CD14-positive monocyte (primary cell): ENCODE results near the gene STK38L. TPM values are rescaled to one million over a fixed set of nuclear protein-coding genes. Genes with fewer than 3 reads are reported as not detected.

ENCODE experiments used
- DNase-seq, 3 donors: peaks; one replicate each; pipeline ENCODE4 v3.0.0-alpha.2; 2011 to 2022
- H2AFZ ChIP-seq: 2 replicates; pipeline ENCODE4 v1.6.0; 2012; ENCODE audit warnings: mild to moderate bottlenecking, low read depth, low read length, inconsistent platforms; ENCODE audit not compliant: insufficient read depth, poor library complexity, severe bottlenecking
- H3K27ac ChIP-seq, 2 donors: 1 replicate in 1 of 2; 2 replicates in 1 of 2; pipeline ENCODE4 v1.5.1; 2012 to 2013; ENCODE audit warnings: low read length in 2 of 2, control low read depth in 1 of 2, inconsistent platforms in 1 of 2, low read depth in 1 of 2, mild to moderate bottlenecking in 1 of 2
- H3K27me3 ChIP-seq, 2 donors: one replicate each; pipeline versions ENCODE4 v1.6.0 to v1.6.1; 2011 to 2013; ENCODE audit warnings: low read length in 2 of 2; ENCODE audit not compliant: control insufficient read depth in 2 of 2, insufficient read depth in 2 of 2
- H3K36me3 ChIP-seq, 2 donors: replicated peaks in 1 of 2; 1 replicate in 1 of 2; 2 replicates in 1 of 2; pipeline versions ENCODE4 v1.5.1 to v1.6.1; 2012 to 2013; ENCODE audit warnings: low read length in 2 of 2, control low read depth in 1 of 2, inconsistent platforms in 1 of 2, mild to moderate bottlenecking in 1 of 2; ENCODE audit not compliant: insufficient read depth in 2 of 2, control insufficient read depth in 1 of 2
- H3K4me1 ChIP-seq, 2 donors: 1 replicate in 1 of 2; 2 replicates in 1 of 2; pipeline versions ENCODE4 v1.5.1 to v1.6.1; 2012 to 2013; ENCODE audit warnings: low read length in 2 of 2, control low read depth in 1 of 2, inconsistent platforms in 1 of 2, mild to moderate bottlenecking in 1 of 2, moderate library complexity in 1 of 2; ENCODE audit not compliant: insufficient read depth in 2 of 2, control insufficient read depth in 1 of 2
- H3K4me2 ChIP-seq: replicated peaks from 2 replicates; pipeline ENCODE3; 2012; ENCODE audit warnings: low read length, moderate library complexity, mild to moderate bottlenecking; ENCODE audit not compliant: poor library complexity, severe bottlenecking; ENCODE audit errors: extremely low read depth
- H3K4me3 ChIP-seq, 3 experiments: fragments of 200-600 bp in 1 of 3; sonication (generic) in 1 of 3; replicated peaks in 1 of 3; 1 replicate in 2 of 3; 2 replicates in 1 of 3; pipeline ENCODE4 v1.5.1; 2011 to 2013; ENCODE audit warnings: low read length in 3 of 3, mild to moderate bottlenecking in 3 of 3, control low read depth in 2 of 3, low read depth in 2 of 3, inconsistent platforms in 1 of 3, moderate library complexity in 1 of 3
- H3K79me2 ChIP-seq: 2 replicates; pipeline ENCODE4 v1.6.0; 2012; ENCODE audit warnings: mild to moderate bottlenecking, control low read depth, inconsistent platforms, low read length, moderate library complexity; ENCODE audit not compliant: insufficient read depth
- H3K9ac ChIP-seq: 2 replicates; pipeline ENCODE4 v1.6.0; 2017; ENCODE audit warnings: low read length, mild to moderate bottlenecking; ENCODE audit not compliant: insufficient read depth, poor library complexity, severe bottlenecking
- H3K9me3 ChIP-seq, 2 donors: replicated peaks in 1 of 2; 1 replicate in 1 of 2; 2 replicates in 1 of 2; pipeline versions ENCODE4 v1.5.1 to v1.6.1; 2012 to 2013; ENCODE audit warnings: low read length in 2 of 2, control low read depth in 1 of 2; ENCODE audit not compliant: control insufficient read depth in 1 of 2, insufficient read depth in 1 of 2
- H4K20me1 ChIP-seq: 2 replicates; pipeline ENCODE4 v1.6.0; 2012; ENCODE audit warnings: mild to moderate bottlenecking, low read length, control low read depth, moderate library complexity; ENCODE audit not compliant: insufficient read depth
- H3K27ac Mint-ChIP-seq, 7 donors: one replicate each; pipeline ENCODE4 v1.8.0; 2020; ENCODE audit warnings: mild to moderate bottlenecking in 7 of 7, mixed read lengths in 7 of 7, moderate library complexity in 6 of 7, inconsistent platforms in 2 of 7
- H3K27me3 Mint-ChIP-seq, 3 donors: one replicate each; pipeline ENCODE4 v1.8.0; 2021 to 2022; ENCODE audit warnings: low read depth in 3 of 3, mild to moderate bottlenecking in 3 of 3, mixed read lengths in 3 of 3, moderate library complexity in 3 of 3, inconsistent platforms in 1 of 3
- H3K36me3 Mint-ChIP-seq, 2 donors: one replicate each; pipeline ENCODE4 v1.8.0; 2020; ENCODE audit warnings: mixed read lengths in 2 of 2, inconsistent platforms in 1 of 2, mild to moderate bottlenecking in 1 of 2
- H3K4me1 Mint-ChIP-seq: one replicate; pipeline ENCODE4 v1.8.0; 2020; ENCODE audit warnings: mild to moderate bottlenecking, mixed read lengths
- H3K4me3 Mint-ChIP-seq, 2 donors: one replicate each; pipeline ENCODE4 v1.8.0; 2020; ENCODE audit warnings: mild to moderate bottlenecking in 2 of 2, mixed read lengths in 2 of 2, moderate library complexity in 1 of 2
- H3K9me3 Mint-ChIP-seq, 7 donors: one replicate each; pipeline ENCODE4 v1.8.0; 2020 to 2022; ENCODE audit warnings: mixed read lengths in 7 of 7, mild to moderate bottlenecking in 6 of 7, moderate library complexity in 6 of 7, inconsistent platforms in 2 of 7
- WGBS: methylation state at CpG from one replicate; pipeline ENCODE4 v1.1.5; 2013; ENCODE audit warnings: missing lambda C conversion rate; ENCODE audit not compliant: insufficient coverage; 5-methylcytosine and 5-hydroxymethylcytosine counted together
- intact Hi-C, 2 donors: fragments of 100-400 bp; cut with micrococcal nuclease; formaldehyde crosslinking; loops; one replicate each; pipeline versions ENCODE4 v1.15.0 to v1.15.1; 2023
- polyA plus RNA-seq, 3 donors: library from polyadenylated mRNA; depleted of rRNA in 1 of 3; unstranded in 2 of 3; stranded (reverse) in 1 of 3; fragments of 300-500 nt in 2 of 3; fragments of >200 nt in 1 of 3; fragmentation: Illumina TruSeq in 2 of 3; gene quantifications; 1 replicate in 2 of 3; 2 replicates in 1 of 3; pipeline ENCODE4 v1.2.3, GENCODE V29; 2012 to 2021
- TF ChIP-seq, protein P1 (sequence below): fragments of 200-600 bp; IDR thresholded peaks from one replicate; pipeline ENCODE4 v1.8.0; 2022; ENCODE audit warnings: antibody characterized with exemption, mild to moderate bottlenecking

The STK38L gene
- polyA plus RNA-seq, 3 donors, result 20.0 to 29.5 (median 20.5) TPM

- no peaks in the 10 kb centered on the region for H4K20me1 ChIP-seq
- TF ChIP-seq, protein P1, sequence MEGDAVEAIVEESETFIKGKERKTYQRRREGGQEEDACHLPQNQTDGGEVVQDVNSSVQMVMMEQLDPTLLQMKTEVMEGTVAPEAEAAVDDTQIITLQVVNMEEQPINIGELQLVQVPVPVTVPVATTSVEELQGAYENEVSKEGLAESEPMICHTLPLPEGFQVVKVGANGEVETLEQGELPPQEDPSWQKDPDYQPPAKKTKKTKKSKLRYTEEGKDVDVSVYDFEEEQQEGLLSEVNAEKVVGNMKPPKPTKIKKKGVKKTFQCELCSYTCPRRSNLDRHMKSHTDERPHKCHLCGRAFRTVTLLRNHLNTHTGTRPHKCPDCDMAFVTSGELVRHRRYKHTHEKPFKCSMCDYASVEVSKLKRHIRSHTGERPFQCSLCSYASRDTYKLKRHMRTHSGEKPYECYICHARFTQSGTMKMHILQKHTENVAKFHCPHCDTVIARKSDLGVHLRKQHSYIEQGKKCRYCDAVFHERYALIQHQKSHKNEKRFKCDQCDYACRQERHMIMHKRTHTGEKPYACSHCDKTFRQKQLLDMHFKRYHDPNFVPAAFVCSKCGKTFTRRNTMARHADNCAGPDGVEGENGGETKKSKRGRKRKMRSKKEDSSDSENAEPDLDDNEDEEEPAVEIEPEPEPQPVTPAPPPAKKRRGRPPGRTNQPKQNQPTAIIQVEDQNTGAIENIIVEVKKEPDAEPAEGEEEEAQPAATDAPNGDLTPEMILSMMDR, result no peak
- H3K4me3 ChIP-seq, result no peak overlapping the region
- no peak overlapping the region for H3K27ac Mint-ChIP-seq
- no peaks in the 10 kb centered on the region for H3K36me3 ChIP-seq
- no peak overlapping the region for H2AFZ ChIP-seq
- 100% methylated on average over 2 of the region's 5 CpGs for WGBS
- H3K9me3 Mint-ChIP-seq, result peaks cover 0 to 2% (median 0%) of the 10 kb centered on the region in 7 donors
- no peak overlapping the region for H3K4me2 ChIP-seq
- peaks cover 42% of the 10 kb centered on the region for H3K4me1 Mint-ChIP-seq
- no peaks in the 10 kb centered on the region for H3K27me3 Mint-ChIP-seq
- H3K9ac ChIP-seq, result no peak overlapping the region
- no peaks in the 10 kb centered on the region for H3K9me3 ChIP-seq
- H3K27ac ChIP-seq, result peak overlapping the region in 1 of 2 donors; percentile 68
- H3K79me2 ChIP-seq, result no peaks in the 10 kb centered on the region
- no peak for DNase-seq
- no peaks in the 10 kb centered on the region for H3K27me3 ChIP-seq
- H3K4me1 ChIP-seq, result peaks cover 29 to 39% of the 10 kb centered on the region in 2 donors
- no peak overlapping the region for H3K4me3 Mint-ChIP-seq
- H3K36me3 Mint-ChIP-seq, result no peaks in the 10 kb centered on the region
- intact Hi-C loops, result loop anchor here in 1 of 2 donors (5.0 kb wide), 1 partner anchor 37 kb away; no protein-coding TSS in a partner anchor
These were observed 24.4 kb upstream of the STK38L start for GRCh38 chr12:27219693-27220054.

GRCh38 chr12:27220055-27220987 is 23.8 kb upstream of the STK38L start:
- intact Hi-C loops, result loop anchor here in 1 of 2 donors (5.0 kb wide), 1 partner anchor 38 kb away; no protein-coding TSS in a partner anchor
- H3K27me3 Mint-ChIP-seq, result no peaks in the 10 kb centered on the region
- peaks cover 35 to 43% of the 10 kb centered on the region in 2 donors for H3K4me1 ChIP-seq
- no peak overlapping the region for H3K9ac ChIP-seq
- H3K9me3 ChIP-seq, result no peaks in the 10 kb centered on the region
- no peaks in the 10 kb centered on the region for H3K36me3 Mint-ChIP-seq
- H3K4me3 ChIP-seq, result no peak overlapping the region
- peaks cover 0 to 2% (median 0%) of the 10 kb centered on the region in 7 donors for H3K9me3 Mint-ChIP-seq
- no peaks in the 10 kb centered on the region for H3K36me3 ChIP-seq
- WGBS, result no CpG with 5 or more reads among the region's 4 CpGs
- no peaks in the 10 kb centered on the region for H3K79me2 ChIP-seq
- no peak for DNase-seq
- no peaks in the 10 kb centered on the region for H3K27me3 ChIP-seq
- TF ChIP-seq, protein P1, result no peak
- H3K4me1 Mint-ChIP-seq, result peaks cover 45% of the 10 kb centered on the region
- no peaks in the 10 kb centered on the region for H4K20me1 ChIP-seq
- peak overlapping the region in 1 of 2 donors; percentile 68 for H3K27ac ChIP-seq
- peak overlapping the region; percentile 41 to 88 (median 79) for H3K27ac Mint-ChIP-seq
- no peak overlapping the region for H3K4me3 Mint-ChIP-seq
- peak overlapping the region; percentile 49 for H2AFZ ChIP-seq
- no peak overlapping the region for H3K4me2 ChIP-seq
